WTC11 (cell line): ENCODE results near the gene CCDC154. TPM values are rescaled to one million over a fixed set of nuclear protein-coding genes. Genes with fewer than 3 reads are reported as not detected.

ENCODE experiments used
- ATAC-seq: fragments of 200-7000 bp; cut with Tn5 transposase; 2 replicates; pipeline ENCODE4 v1.10.0; 2021; ENCODE audit warnings: mild to moderate bottlenecking, moderate library complexity
- CTCF ChIA-PET: fragments of 300-600 bp; sonication (Branson Sonifier 250); formaldehyde crosslinking; loops from one replicate; lab custom pipeline; 2021; ENCODE audit warnings: antibody characterized with exemption; lab: Charles Lee
- POLR2A ChIA-PET: fragments of 350-600 bp; sonication (Branson Sonifier 250); formaldehyde crosslinking; loops from one replicate; lab custom pipeline; 2021; ENCODE audit warnings: antibody characterized with exemption; lab: Charles Lee
- DNase-seq: peaks from one replicate; pipeline ENCODE4 v3.0.0; 2021; ENCODE audit warnings: low spot score
- H3K27ac Mint-ChIP-seq: 2 replicates; pipeline ENCODE4 v1.8.0; 2021; ENCODE audit warnings: mixed read lengths
- H3K27me3 Mint-ChIP-seq: 2 replicates; pipeline ENCODE4 v1.8.0; 2021; ENCODE audit warnings: low read depth, mild to moderate bottlenecking, moderate library complexity, mixed read lengths
- H3K36me3 Mint-ChIP-seq: 2 replicates; pipeline ENCODE4 v1.8.0; 2021; ENCODE audit warnings: mixed read lengths
- H3K4me1 Mint-ChIP-seq: 2 replicates; pipeline ENCODE4 v1.8.0; 2022; ENCODE audit warnings: mixed read lengths
- H3K4me3 Mint-ChIP-seq: 2 replicates; pipeline ENCODE4 v1.8.0; 2021; ENCODE audit warnings: mild to moderate bottlenecking, moderate library complexity, mixed read lengths
- H3K9me3 Mint-ChIP-seq: 2 replicates; pipeline ENCODE4 v1.8.0; 2021; ENCODE audit warnings: mixed read lengths
- ATF1 ChIP-seq: sonication (generic); formaldehyde crosslinking; IDR thresholded peaks from 2 replicates; pipeline ENCODE4 v1.8.1; 2023; ENCODE audit warnings: mild to moderate bottlenecking, moderate library complexity, missing genetic modification reagents
- CREB1 ChIP-seq: sonication (generic); formaldehyde crosslinking; IDR thresholded peaks from 2 replicates; pipeline ENCODE4 v1.8.0; 2023; ENCODE audit warnings: mild to moderate bottlenecking, missing genetic modification reagents
- GTF2I ChIP-seq: fragments of 250-450 bp; sonication (Bioruptor Pico); conservative IDR thresholded peaks from 2 replicates; pipeline ENCODE4 v1.4.0; 2021; ENCODE audit warnings: mild to moderate bottlenecking
- IRF2 ChIP-seq: sonication (generic); formaldehyde crosslinking; IDR thresholded peaks from 2 replicates; pipeline ENCODE4 v1.8.0; 2022; ENCODE audit warnings: low read depth, missing genetic modification reagents, borderline replicate concordance
- JAZF1 ChIP-seq: fragments of 250-450 bp; sonication (Bioruptor Pico); IDR thresholded peaks from 2 replicates; pipeline ENCODE4 v1.9.0; 2021; ENCODE audit warnings: moderate library complexity, mild to moderate bottlenecking, inconsistent platforms
- NFE2L1 ChIP-seq: sonication (generic); formaldehyde crosslinking; IDR thresholded peaks from 2 replicates; pipeline ENCODE4 v1.8.1; 2023; ENCODE audit warnings: missing genetic modification reagents
- NR2C2 ChIP-seq: sonication (generic); formaldehyde crosslinking; IDR thresholded peaks from 2 replicates; pipeline ENCODE4 v1.8.0; 2022; ENCODE audit warnings: mild to moderate bottlenecking, missing genetic modification reagents
- OVOL2 ChIP-seq: fragments of 250-450 bp; sonication (Bioruptor Pico); IDR thresholded peaks from 2 replicates; pipeline ENCODE4 v1.9.0; 2021; ENCODE audit warnings: mild to moderate bottlenecking, borderline replicate concordance
- RORB ChIP-seq: fragments of 250-450 bp; sonication (Bioruptor Pico); IDR thresholded peaks from 2 replicates; pipeline ENCODE4 v1.9.0; 2021; ENCODE audit warnings: mild to moderate bottlenecking
- SMAD3 ChIP-seq: sonication (generic); formaldehyde crosslinking; IDR thresholded peaks from 2 replicates; pipeline ENCODE4 v1.8.0; 2022; ENCODE audit warnings: missing genetic modification reagents, mild to moderate bottlenecking, borderline replicate concordance
- SMAD4 ChIP-seq: sonication (generic); formaldehyde crosslinking; IDR thresholded peaks from 2 replicates; pipeline ENCODE4 v1.8.0; 2022; ENCODE audit warnings: mild to moderate bottlenecking, missing genetic modification reagents
- SP1 ChIP-seq: sonication (generic); formaldehyde crosslinking; conservative IDR thresholded peaks from 2 replicates; pipeline ENCODE4 v1.8.1; 2022; ENCODE audit warnings: missing genetic modification reagents
- TEAD1 ChIP-seq: sonication (generic); formaldehyde crosslinking; IDR thresholded peaks from 2 replicates; pipeline ENCODE4 v1.8.0; 2022; ENCODE audit warnings: mild to moderate bottlenecking, missing genetic modification reagents
- TEAD4 ChIP-seq: sonication (generic); formaldehyde crosslinking; IDR thresholded peaks from 2 replicates; pipeline ENCODE4 v1.8.0; 2022; ENCODE audit warnings: mild to moderate bottlenecking, missing genetic modification reagents
- TP53 ChIP-seq: sonication (generic); formaldehyde crosslinking; IDR thresholded peaks from 2 replicates; pipeline ENCODE4 v1.8.1; 2023; ENCODE audit warnings: mild to moderate bottlenecking, missing genetic modification reagents
- ZBTB21 ChIP-seq: sonication (generic); formaldehyde crosslinking; IDR thresholded peaks from 2 replicates; pipeline ENCODE4 v1.8.1; 2023; ENCODE audit warnings: mild to moderate bottlenecking, missing genetic modification reagents, borderline replicate concordance
- ZNF138 ChIP-seq: sonication (generic); formaldehyde crosslinking; conservative IDR thresholded peaks from 2 replicates; pipeline ENCODE4 v1.8.1; 2022; ENCODE audit warnings: mild to moderate bottlenecking, moderate library complexity, missing genetic modification reagents
- ZNF219 ChIP-seq: sonication (generic); formaldehyde crosslinking; IDR thresholded peaks from 2 replicates; pipeline ENCODE4 v1.8.0; 2023; ENCODE audit warnings: missing genetic modification reagents, mild to moderate bottlenecking, borderline replicate concordance
- ZNF263 ChIP-seq: sonication (generic); formaldehyde crosslinking; IDR thresholded peaks from 2 replicates; pipeline ENCODE4 v1.8.1; 2022; ENCODE audit warnings: low read depth, mild to moderate bottlenecking, moderate library complexity, missing genetic modification reagents
- ZNF396 ChIP-seq: fragments of 250-450 bp; sonication (Bioruptor Pico); IDR thresholded peaks from 2 replicates; pipeline ENCODE4 v1.8.0; 2021; ENCODE audit warnings: mild to moderate bottlenecking, moderate library complexity, borderline replicate concordance
- total RNA-seq: library from RNA; stranded (reverse); gene quantifications from 3 replicates; pipeline ENCODE4 v1.2.3, GENCODE V29; 2021
- TF ChIP-seq, protein P1 (sequence below): sonication (generic); formaldehyde crosslinking; IDR thresholded peaks from 2 replicates; pipeline ENCODE4 v1.8.0; 2022; ENCODE audit warnings: mild to moderate bottlenecking, missing genetic modification reagents
- TF ChIP-seq, protein P2 (sequence below): sonication (generic); formaldehyde crosslinking; IDR thresholded peaks from 2 replicates; pipeline ENCODE4 v1.8.1; 2022; ENCODE audit warnings: mild to moderate bottlenecking, missing genetic modification reagents, moderate library complexity, borderline replicate concordance
- TF ChIP-seq, protein P3 (sequence below): fragments of 250-450 bp; sonication (Bioruptor Pico); IDR thresholded peaks from 2 replicates; pipeline ENCODE4 v1.9.0; 2021; ENCODE audit warnings: moderate library complexity, mild to moderate bottlenecking, inconsistent platforms, borderline replicate concordance
- TF ChIP-seq, protein P4 (sequence below): sonication (generic); formaldehyde crosslinking; IDR thresholded peaks from 2 replicates; pipeline ENCODE4 v1.8.0; 2022; ENCODE audit warnings: mild to moderate bottlenecking, missing genetic modification reagents
- TF ChIP-seq, protein P5 (sequence below): sonication (generic); formaldehyde crosslinking; IDR thresholded peaks from 2 replicates; pipeline ENCODE4 v1.8.0; 2023; ENCODE audit warnings: missing genetic modification reagents
- TF ChIP-seq, protein P6 (sequence below): sonication (generic); formaldehyde crosslinking; IDR thresholded peaks from 2 replicates; pipeline ENCODE4 v1.8.1; 2022; ENCODE audit warnings: missing genetic modification reagents, borderline replicate concordance
- TF ChIP-seq, protein P7 (sequence below): sonication (generic); formaldehyde crosslinking; IDR thresholded peaks from 2 replicates; pipeline ENCODE4 v1.8.1; 2023; ENCODE audit warnings: mild to moderate bottlenecking, missing genetic modification reagents
- TF ChIP-seq, protein P8 (sequence below): fragments of 250-450 bp; sonication (Bioruptor Pico); IDR thresholded peaks from 2 replicates; pipeline ENCODE4 v1.9.0; 2021; ENCODE audit warnings: mild to moderate bottlenecking

The CCDC154 gene
- total RNA-seq, 1 experiment from 2014 or later: 0.46 TPM

DNA sequence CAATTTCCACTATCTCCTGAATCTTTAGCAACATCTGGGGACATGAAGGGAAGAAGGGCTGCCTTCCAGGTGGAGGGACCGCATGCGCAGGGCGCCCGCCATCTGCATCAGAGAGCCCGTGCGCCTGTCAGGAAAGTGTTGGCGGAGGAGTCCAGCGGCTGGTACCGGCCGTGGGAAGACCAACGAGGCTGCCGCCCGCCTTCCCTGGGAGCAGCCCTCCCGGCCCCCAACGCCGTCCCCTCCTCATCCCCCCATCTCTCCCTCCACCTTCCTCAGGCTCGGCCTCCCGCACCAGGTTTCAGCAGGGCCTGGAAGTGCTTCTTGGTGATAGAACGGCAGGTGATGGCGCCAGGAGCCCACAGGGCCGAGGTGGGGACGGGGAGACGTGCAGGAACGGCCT, 21.7 kb upstream of the CCDC154 start:
- H3K4me1 Mint-ChIP-seq: no peaks in the 10 kb centered on the region
- no peak overlapping the region for H3K4me3 Mint-ChIP-seq
- no peak overlapping the region for H3K27ac Mint-ChIP-seq
- ChIA-PET POLR2A (no interaction called here), CTCF (interaction anchor here (1.4 kb wide), 1 partner anchor 39 kb away, joined by 3 read pairs; no protein-coding TSS in a partner anchor)
- ATAC-seq (no peak), DNase-seq (no peak)
- TF ChIP-seq, protein P1, sequence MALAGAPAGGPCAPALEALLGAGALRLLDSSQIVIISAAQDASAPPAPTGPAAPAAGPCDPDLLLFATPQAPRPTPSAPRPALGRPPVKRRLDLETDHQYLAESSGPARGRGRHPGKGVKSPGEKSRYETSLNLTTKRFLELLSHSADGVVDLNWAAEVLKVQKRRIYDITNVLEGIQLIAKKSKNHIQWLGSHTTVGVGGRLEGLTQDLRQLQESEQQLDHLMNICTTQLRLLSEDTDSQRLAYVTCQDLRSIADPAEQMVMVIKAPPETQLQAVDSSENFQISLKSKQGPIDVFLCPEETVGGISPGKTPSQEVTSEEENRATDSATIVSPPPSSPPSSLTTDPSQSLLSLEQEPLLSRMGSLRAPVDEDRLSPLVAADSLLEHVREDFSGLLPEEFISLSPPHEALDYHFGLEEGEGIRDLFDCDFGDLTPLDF (CRISPR knock-in tag): no peak
- TF ChIP-seq CREB1: no peak
- TF ChIP-seq SP1 (CRISPR knock-in tag): no peak
- no peak for TF ChIP-seq SMAD3 (CRISPR knock-in tag)
- no peak for TF ChIP-seq RORB (CRISPR knock-in tag)
- no peak for TF ChIP-seq ZBTB21
- TF ChIP-seq JAZF1 (CRISPR knock-in tag): no peak
- no peak for TF ChIP-seq OVOL2 (CRISPR knock-in tag)
- no peak for TF ChIP-seq TEAD4 (CRISPR knock-in tag)
- TF ChIP-seq, protein P2, sequence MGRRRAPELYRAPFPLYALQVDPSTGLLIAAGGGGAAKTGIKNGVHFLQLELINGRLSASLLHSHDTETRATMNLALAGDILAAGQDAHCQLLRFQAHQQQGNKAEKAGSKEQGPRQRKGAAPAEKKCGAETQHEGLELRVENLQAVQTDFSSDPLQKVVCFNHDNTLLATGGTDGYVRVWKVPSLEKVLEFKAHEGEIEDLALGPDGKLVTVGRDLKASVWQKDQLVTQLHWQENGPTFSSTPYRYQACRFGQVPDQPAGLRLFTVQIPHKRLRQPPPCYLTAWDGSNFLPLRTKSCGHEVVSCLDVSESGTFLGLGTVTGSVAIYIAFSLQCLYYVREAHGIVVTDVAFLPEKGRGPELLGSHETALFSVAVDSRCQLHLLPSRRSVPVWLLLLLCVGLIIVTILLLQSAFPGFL (CRISPR knock-in tag): no peak
- TF ChIP-seq ZNF263: no peak
- TF ChIP-seq ZNF219: no peak
- TF ChIP-seq, protein P3, sequence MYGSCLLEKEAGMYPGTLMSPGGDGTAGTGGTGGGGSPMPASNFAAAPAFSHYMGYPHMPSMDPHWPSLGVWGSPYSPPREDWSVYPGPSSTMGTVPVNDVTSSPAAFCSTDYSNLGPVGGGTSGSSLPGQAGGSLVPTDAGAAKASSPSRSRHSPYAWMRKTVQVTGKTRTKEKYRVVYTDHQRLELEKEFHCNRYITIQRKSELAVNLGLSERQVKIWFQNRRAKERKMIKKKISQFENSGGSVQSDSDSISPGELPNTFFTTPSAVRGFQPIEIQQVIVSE (CRISPR knock-in tag): no peak
- TF ChIP-seq ZNF138: no peak
- no peak for TF ChIP-seq GTF2I (CRISPR knock-in tag)
- TF ChIP-seq ZNF396 (CRISPR knock-in tag): no peak
- H3K27me3 Mint-ChIP-seq: no peaks in the 10 kb centered on the region
- H3K9me3 Mint-ChIP-seq: no peaks in the 10 kb centered on the region
- no peaks in the 10 kb centered on the region for H3K36me3 Mint-ChIP-seq

DNA sequence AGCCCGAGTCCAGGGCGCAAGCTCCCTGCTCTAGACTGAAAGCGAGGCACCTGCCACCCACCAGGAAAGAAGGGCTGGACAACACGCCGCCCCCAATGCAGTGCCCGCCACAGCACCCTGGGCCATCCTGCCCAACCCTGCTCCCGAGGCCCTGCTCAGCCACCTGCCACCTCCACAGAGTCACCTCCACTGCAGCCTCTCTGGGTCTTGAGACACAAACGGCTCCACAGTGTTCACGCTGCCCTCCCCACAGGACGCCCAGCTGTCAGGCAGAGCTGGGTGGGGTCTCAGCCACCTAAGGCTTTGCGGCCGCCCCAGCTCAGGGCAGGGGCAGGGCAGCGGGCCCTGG, 21.2 kb upstream of the CCDC154 start:
- POLR2A ChIA-PET: interaction anchor here (0.6 kb wide), 1 partner anchor 1046 kb away, joined by 5 read pairs; no protein-coding TSS in a partner anchor
- DNase-seq: no peak
- Mint-ChIP-seq H3K27me3 (no peaks in the 10 kb centered on the region), H3K9me3 (no peaks in the 10 kb centered on the region), H3K27ac (no peak overlapping the region), H3K4me3 (no peak overlapping the region), H3K36me3 (no peaks in the 10 kb centered on the region), H3K4me1 (no peaks in the 10 kb centered on the region)
- CTCF ChIA-PET: interaction anchor here (1.4 kb wide), 1 partner anchor 38 kb away, joined by 3 read pairs; no protein-coding TSS in a partner anchor
- ATAC-seq: no peak
- TF ChIP-seq, protein P4, sequence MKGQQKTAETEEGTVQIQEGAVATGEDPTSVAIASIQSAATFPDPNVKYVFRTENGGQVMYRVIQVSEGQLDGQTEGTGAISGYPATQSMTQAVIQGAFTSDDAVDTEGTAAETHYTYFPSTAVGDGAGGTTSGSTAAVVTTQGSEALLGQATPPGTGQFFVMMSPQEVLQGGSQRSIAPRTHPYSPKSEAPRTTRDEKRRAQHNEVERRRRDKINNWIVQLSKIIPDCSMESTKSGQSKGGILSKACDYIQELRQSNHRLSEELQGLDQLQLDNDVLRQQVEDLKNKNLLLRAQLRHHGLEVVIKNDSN (CRISPR knock-in tag): no peak
- TF ChIP-seq, protein P5, sequence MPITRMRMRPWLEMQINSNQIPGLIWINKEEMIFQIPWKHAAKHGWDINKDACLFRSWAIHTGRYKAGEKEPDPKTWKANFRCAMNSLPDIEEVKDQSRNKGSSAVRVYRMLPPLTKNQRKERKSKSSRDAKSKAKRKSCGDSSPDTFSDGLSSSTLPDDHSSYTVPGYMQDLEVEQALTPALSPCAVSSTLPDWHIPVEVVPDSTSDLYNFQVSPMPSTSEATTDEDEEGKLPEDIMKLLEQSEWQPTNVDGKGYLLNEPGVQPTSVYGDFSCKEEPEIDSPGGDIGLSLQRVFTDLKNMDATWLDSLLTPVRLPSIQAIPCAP (CRISPR knock-in tag): no peak
- TF ChIP-seq NFE2L1 (CRISPR knock-in tag) (no peak), SMAD4 (CRISPR knock-in tag) (no peak), TEAD1 (no peak), ATF1 (CRISPR knock-in tag) (no peak), NR2C2 (CRISPR knock-in tag) (no peak), TP53 (no peak), TEAD4 (CRISPR knock-in tag) (no peak), IRF2 (no peak), ZNF263 (no peak)
- TF ChIP-seq, protein P6, sequence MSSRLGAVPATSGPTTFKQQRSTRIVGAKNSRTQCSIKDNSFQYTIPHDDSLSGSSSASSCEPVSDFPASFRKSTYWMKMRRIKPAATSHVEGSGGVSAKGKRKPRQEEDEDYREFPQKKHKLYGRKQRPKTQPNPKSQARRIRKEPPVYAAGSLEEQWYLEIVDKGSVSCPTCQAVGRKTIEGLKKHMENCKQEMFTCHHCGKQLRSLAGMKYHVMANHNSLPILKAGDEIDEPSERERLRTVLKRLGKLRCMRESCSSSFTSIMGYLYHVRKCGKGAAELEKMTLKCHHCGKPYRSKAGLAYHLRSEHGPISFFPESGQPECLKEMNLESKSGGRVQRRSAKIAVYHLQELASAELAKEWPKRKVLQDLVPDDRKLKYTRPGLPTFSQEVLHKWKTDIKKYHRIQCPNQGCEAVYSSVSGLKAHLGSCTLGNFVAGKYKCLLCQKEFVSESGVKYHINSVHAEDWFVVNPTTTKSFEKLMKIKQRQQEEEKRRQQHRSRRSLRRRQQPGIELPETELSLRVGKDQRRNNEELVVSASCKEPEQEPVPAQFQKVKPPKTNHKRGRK (CRISPR knock-in tag): no peak
- TF ChIP-seq, protein P7, sequence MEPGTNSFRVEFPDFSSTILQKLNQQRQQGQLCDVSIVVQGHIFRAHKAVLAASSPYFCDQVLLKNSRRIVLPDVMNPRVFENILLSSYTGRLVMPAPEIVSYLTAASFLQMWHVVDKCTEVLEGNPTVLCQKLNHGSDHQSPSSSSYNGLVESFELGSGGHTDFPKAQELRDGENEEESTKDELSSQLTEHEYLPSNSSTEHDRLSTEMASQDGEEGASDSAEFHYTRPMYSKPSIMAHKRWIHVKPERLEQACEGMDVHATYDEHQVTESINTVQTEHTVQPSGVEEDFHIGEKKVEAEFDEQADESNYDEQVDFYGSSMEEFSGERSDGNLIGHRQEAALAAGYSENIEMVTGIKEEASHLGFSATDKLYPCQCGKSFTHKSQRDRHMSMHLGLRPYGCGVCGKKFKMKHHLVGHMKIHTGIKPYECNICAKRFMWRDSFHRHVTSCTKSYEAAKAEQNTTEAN (CRISPR knock-in tag): no peak
- TF ChIP-seq, protein P8, sequence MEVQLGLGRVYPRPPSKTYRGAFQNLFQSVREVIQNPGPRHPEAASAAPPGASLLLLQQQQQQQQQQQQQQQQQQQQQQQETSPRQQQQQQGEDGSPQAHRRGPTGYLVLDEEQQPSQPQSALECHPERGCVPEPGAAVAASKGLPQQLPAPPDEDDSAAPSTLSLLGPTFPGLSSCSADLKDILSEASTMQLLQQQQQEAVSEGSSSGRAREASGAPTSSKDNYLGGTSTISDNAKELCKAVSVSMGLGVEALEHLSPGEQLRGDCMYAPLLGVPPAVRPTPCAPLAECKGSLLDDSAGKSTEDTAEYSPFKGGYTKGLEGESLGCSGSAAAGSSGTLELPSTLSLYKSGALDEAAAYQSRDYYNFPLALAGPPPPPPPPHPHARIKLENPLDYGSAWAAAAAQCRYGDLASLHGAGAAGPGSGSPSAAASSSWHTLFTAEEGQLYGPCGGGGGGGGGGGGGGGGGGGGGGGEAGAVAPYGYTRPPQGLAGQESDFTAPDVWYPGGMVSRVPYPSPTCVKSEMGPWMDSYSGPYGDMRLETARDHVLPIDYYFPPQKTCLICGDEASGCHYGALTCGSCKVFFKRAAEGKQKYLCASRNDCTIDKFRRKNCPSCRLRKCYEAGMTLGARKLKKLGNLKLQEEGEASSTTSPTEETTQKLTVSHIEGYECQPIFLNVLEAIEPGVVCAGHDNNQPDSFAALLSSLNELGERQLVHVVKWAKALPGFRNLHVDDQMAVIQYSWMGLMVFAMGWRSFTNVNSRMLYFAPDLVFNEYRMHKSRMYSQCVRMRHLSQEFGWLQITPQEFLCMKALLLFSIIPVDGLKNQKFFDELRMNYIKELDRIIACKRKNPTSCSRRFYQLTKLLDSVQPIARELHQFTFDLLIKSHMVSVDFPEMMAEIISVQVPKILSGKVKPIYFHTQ (CRISPR knock-in tag): no peak
